K562 (cell line): ENCODE measurements around the gene COL4A4. TPM values are rescaled to one million over a fixed set of nuclear protein-coding genes. Genes with fewer than 3 reads are reported as not detected.

Experiments used
- BMI1 ChIP-seq: fragments of 150-350 bp; IDR thresholded peaks from 2 replicates; pipeline ENCODE4 v1.6.1; 2014; ENCODE audit warnings: low read length
- C11orf30 ChIP-seq: fragments of 450-650 bp; IDR thresholded peaks from 2 replicates; pipeline ENCODE4 v1.6.1; 2016; ENCODE audit warnings: low read depth, mild to moderate bottlenecking
- CREB1 ChIP-seq, 2 experiments: sonication (generic) in 1 of 2; formaldehyde crosslinking in 1 of 2; IDR thresholded peaks; 2 replicates each; pipeline versions ENCODE4 v1.6.1 to v1.8.0; 2012 to 2022; ENCODE audit warnings: inconsistent platforms in 1 of 2, mild to moderate bottlenecking in 1 of 2, missing genetic modification reagents in 1 of 2, moderate library complexity in 1 of 2
- CREBBP ChIP-seq: IDR thresholded peaks from one replicate; pipeline ENCODE4 v1.6.1; 2012; ENCODE audit warnings: low read depth, mild to moderate bottlenecking, control low read depth, inconsistent platforms, low read length
- KAT8 ChIP-seq: fragments of 450-650 bp; IDR thresholded peaks from 2 replicates; pipeline ENCODE4 v1.6.1; 2016; ENCODE audit warnings: low read depth, mild to moderate bottlenecking
- MBD2 ChIP-seq: sonication (generic); IDR thresholded peaks from 2 replicates; pipeline ENCODE4 v1.6.1; 2016; ENCODE audit warnings: low read depth, borderline replicate concordance
- NEUROD1 ChIP-seq: fragments of 150-350 bp; IDR thresholded peaks from 2 replicates; pipeline ENCODE4 v1.6.1; 2014; ENCODE audit warnings: borderline replicate concordance, low read length, low read depth; ENCODE audit not compliant: partially characterized antibody
- PURB ChIP-seq: sonication (generic); formaldehyde crosslinking; IDR thresholded peaks from 2 replicates; pipeline ENCODE4 v1.9.0; 2021; ENCODE audit warnings: low read depth, mild to moderate bottlenecking, missing genetic modification reagents
- SIN3B ChIP-seq: fragments of 450-650 bp; IDR thresholded peaks from 2 replicates; pipeline ENCODE4 v1.6.1; 2017; ENCODE audit warnings: low read depth, mild to moderate bottlenecking, moderate library complexity
- SIRT6 ChIP-seq: IDR thresholded peaks from one replicate; pipeline ENCODE4 v1.6.1; 2012; ENCODE audit warnings: low read depth, mild to moderate bottlenecking, control low read depth, inconsistent platforms, low read length, moderate library complexity
- SMARCB1 ChIP-seq: IDR thresholded peaks from 2 replicates; pipeline ENCODE4 v1.6.1; 2011; ENCODE audit warnings: improper control_type of control experiment, low read depth; ENCODE audit not compliant: insufficient read length
- TCF3 ChIP-seq: sonication (generic); formaldehyde crosslinking; IDR thresholded peaks from 2 replicates; pipeline ENCODE4 v1.4.0; 2020; ENCODE audit warnings: mild to moderate bottlenecking, missing genetic modification reagents
- THRAP3 ChIP-seq: fragments of 450-650 bp; IDR thresholded peaks from 2 replicates; pipeline ENCODE4 v1.6.1; 2016; ENCODE audit warnings: mild to moderate bottlenecking, inconsistent platforms, borderline replicate concordance
- ZNF507 ChIP-seq: conservative IDR thresholded peaks from 2 replicates; pipeline ENCODE4 v1.6.1; 2017; ENCODE audit warnings: missing genetic modification characterization, missing compliant biosample characterization
- ZNF780A ChIP-seq: fragments of 250-450 bp; sonication (Bioruptor Pico); IDR thresholded peaks from 2 replicates; pipeline ENCODE4 v1.5.0; 2021; ENCODE audit warnings: mild to moderate bottlenecking
- ZSCAN29 ChIP-seq: fragments of 450-650 bp; IDR thresholded peaks from 2 replicates; pipeline ENCODE4 v1.6.1; 2017
- polyA plus RNA-seq, 8 experiments: library from polyadenylated mRNA; depleted of rRNA in 4 of 8; stranded (reverse) in 5 of 8; unstranded in 3 of 8; fragments of >200 nt; fragmentation: Nextera tagmentation in 2 of 8; fragmentation: Illumina TruSeq in 1 of 8; extraction: Ambion mirVana in 2 of 8; extraction: Trizol in 1 of 8; gene quantifications; 2 replicates each; pipeline versions ENCODE4 v1.2.1 to v1.2.3, GENCODE V29; 2011 to 2014; ENCODE audit warnings: inconsistent platforms in 1 of 8, missing spikeins in 1 of 8
- total RNA-seq, 7 experiments: library from RNA; depleted of rRNA in 6 of 7; stranded (reverse); fragments of >200 nt in 6 of 7; fragmentation: Illumina TruSeq in 2 of 7; extraction: Trizol in 2 of 7; gene quantifications; 2 replicates each; pipeline versions ENCODE4 v1.2.1 to v1.2.3, GENCODE V29; 2011 to 2021; ENCODE audit warnings: low replicate concordance in 1 of 7
- TF ChIP-seq, protein P1 (sequence below): fragments of 200-800 bp; sonication (Bioruptor generic); IDR thresholded peaks from 2 replicates; pipeline ENCODE4 v1.6.1; 2016; ENCODE audit warnings: missing genetic modification characterization, missing compliant biosample characterization
- TF ChIP-seq, protein P2 (sequence below): sonication (generic); formaldehyde crosslinking; IDR thresholded peaks from 2 replicates; pipeline ENCODE4 v1.5.0; 2020; ENCODE audit warnings: missing genetic modification reagents
- TF ChIP-seq, protein P3 (sequence below): fragments of 250-450 bp; sonication (Bioruptor Pico); IDR thresholded peaks from 2 replicates; pipeline ENCODE4 v1.4.0; 2020; ENCODE audit warnings: mild to moderate bottlenecking, moderate library complexity
- TF ChIP-seq, protein P4 (sequence below): fragments of 250-450 bp; sonication (Bioruptor Pico); IDR thresholded peaks from 2 replicates; pipeline ENCODE4 v1.8.0; 2022; ENCODE audit warnings: moderate library complexity, mild to moderate bottlenecking, inconsistent platforms

COL4A4 gene
- total and polyA plus RNA-seq, 9 of the 15 experiments (the other 6 are each of a cell fraction or from before 2014, with no cell fraction given): under 0.01 to 0.01 TPM; not detected in 7

DNA sequence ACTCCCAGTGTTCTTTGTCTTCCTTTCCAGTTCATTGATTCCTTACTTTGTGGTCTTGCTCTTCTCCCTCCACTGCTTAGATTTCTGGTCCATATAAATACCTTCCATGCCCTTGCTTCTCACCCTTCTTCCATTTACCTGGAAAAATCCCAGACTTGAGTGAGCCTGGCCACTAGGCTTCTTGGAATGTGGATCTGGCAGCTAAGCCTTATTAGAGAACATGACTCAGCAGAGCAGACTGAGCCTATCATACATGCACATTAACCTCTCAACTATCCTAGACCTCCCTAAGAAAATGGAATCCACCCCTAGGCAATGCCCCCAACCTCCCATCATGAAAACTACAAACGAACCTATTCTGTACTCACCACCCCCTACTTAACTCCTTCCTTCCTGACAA lies 200.5 kb downstream of the COL4A4 start (continued):
- TF ChIP-seq, protein P1, sequence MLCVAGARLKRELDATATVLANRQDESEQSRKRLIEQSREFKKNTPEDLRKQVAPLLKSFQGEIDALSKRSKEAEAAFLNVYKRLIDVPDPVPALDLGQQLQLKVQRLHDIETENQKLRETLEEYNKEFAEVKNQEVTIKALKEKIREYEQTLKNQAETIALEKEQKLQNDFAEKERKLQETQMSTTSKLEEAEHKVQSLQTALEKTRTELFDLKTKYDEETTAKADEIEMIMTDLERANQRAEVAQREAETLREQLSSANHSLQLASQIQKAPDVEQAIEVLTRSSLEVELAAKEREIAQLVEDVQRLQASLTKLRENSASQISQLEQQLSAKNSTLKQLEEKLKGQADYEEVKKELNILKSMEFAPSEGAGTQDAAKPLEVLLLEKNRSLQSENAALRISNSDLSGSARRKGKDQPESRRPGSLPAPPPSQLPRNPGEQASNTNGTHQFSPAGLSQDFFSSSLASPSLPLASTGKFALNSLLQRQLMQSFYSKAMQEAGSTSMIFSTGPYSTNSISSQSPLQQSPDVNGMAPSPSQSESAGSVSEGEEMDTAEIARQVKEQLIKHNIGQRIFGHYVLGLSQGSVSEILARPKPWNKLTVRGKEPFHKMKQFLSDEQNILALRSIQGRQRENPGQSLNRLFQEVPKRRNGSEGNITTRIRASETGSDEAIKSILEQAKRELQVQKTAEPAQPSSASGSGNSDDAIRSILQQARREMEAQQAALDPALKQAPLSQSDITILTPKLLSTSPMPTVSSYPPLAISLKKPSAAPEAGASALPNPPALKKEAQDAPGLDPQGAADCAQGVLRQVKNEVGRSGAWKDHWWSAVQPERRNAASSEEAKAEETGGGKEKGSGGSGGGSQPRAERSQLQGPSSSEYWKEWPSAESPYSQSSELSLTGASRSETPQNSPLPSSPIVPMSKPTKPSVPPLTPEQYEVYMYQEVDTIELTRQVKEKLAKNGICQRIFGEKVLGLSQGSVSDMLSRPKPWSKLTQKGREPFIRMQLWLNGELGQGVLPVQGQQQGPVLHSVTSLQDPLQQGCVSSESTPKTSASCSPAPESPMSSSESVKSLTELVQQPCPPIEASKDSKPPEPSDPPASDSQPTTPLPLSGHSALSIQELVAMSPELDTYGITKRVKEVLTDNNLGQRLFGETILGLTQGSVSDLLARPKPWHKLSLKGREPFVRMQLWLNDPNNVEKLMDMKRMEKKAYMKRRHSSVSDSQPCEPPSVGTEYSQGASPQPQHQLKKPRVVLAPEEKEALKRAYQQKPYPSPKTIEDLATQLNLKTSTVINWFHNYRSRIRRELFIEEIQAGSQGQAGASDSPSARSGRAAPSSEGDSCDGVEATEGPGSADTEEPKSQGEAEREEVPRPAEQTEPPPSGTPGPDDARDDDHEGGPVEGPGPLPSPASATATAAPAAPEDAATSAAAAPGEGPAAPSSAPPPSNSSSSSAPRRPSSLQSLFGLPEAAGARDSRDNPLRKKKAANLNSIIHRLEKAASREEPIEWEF (CRISPR knock-in tag): no peak
- TF ChIP-seq, protein P2, sequence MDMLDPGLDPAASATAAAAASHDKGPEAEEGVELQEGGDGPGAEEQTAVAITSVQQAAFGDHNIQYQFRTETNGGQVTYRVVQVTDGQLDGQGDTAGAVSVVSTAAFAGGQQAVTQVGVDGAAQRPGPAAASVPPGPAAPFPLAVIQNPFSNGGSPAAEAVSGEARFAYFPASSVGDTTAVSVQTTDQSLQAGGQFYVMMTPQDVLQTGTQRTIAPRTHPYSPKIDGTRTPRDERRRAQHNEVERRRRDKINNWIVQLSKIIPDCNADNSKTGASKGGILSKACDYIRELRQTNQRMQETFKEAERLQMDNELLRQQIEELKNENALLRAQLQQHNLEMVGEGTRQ (CRISPR knock-in tag): no peak
- TF ChIP-seq THRAP3: no peak
- no peak for TF ChIP-seq TCF3 (CRISPR knock-in tag)
- no peak for TF ChIP-seq SIN3B
- no peak for TF ChIP-seq KAT8
- TF ChIP-seq SMARCB1: no peak
- no peak for TF ChIP-seq ZNF780A (CRISPR knock-in tag)
- TF ChIP-seq CREB1 (IDR thresholded peaks at IDR 0.05): no peak
- TF ChIP-seq CREB1 (CRISPR knock-in tag; IDR thresholded peaks at IDR 0.05): no peak
- no peak for TF ChIP-seq BMI1
- TF ChIP-seq MBD2: no peak
- no peak for TF ChIP-seq NEUROD1
- TF ChIP-seq C11orf30: peak; percentile 69
- no peak for TF ChIP-seq ZNF507 (tag)
- no peak for TF ChIP-seq SIRT6
- TF ChIP-seq, protein P3, sequence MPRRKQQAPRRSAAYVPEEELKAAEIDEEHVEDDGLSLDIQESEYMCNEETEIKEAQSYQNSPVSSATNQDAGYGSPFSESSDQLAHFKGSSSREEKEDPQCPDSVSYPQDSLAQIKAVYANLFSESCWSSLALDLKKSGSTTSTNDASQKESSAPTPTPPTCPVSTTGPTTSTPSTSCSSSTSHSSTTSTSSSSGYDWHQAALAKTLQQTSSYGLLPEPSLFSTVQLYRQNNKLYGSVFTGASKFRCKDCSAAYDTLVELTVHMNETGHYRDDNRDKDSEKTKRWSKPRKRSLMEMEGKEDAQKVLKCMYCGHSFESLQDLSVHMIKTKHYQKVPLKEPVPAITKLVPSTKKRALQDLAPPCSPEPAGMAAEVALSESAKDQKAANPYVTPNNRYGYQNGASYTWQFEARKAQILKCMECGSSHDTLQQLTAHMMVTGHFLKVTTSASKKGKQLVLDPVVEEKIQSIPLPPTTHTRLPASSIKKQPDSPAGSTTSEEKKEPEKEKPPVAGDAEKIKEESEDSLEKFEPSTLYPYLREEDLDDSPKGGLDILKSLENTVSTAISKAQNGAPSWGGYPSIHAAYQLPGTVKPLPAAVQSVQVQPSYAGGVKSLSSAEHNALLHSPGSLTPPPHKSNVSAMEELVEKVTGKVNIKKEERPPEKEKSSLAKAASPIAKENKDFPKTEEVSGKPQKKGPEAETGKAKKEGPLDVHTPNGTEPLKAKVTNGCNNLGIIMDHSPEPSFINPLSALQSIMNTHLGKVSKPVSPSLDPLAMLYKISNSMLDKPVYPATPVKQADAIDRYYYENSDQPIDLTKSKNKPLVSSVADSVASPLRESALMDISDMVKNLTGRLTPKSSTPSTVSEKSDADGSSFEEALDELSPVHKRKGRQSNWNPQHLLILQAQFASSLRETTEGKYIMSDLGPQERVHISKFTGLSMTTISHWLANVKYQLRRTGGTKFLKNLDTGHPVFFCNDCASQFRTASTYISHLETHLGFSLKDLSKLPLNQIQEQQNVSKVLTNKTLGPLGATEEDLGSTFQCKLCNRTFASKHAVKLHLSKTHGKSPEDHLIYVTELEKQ: no peak
- TF ChIP-seq ZSCAN29: no peak
- TF ChIP-seq CREBBP: no peak
- no peak for TF ChIP-seq PURB (CRISPR knock-in tag)
- TF ChIP-seq, protein P4, sequence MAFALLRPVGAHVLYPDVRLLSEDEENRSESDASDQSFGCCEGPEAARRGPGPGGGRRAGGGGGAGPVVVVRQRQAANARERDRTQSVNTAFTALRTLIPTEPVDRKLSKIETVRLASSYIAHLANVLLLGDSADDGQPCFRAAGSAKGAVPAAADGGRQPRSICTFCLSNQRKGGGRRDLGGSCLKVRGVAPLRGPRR (CRISPR knock-in tag): no peak
- TF ChIP-seq, all 486 proteins: peak for 5
